ENCODE results near the gene PARD3B. TPM values are rescaled to one million over a fixed set of nuclear protein-coding genes. Genes with fewer than 3 reads are reported as not detected.

PARD3B gene
- total RNA-seq, 4 donors from 2014 or later, result 21.8 to 85.6 (median 36.1) TPM

- Histone ChIP-seq H3K27me3 (no peaks in the 10 kb centered on the region), H3K9me3 (no peaks in the 10 kb centered on the region), H3K36me3 (no peaks in the 10 kb centered on the region), H3K4me1 (no peaks in the 10 kb centered on the region), H3K4me3 (no peak overlapping the region), H3K27ac (no peak overlapping the region)
- intact Hi-C loops (cut with DNase I; ENCODE audit: low total_unique reads), result no loop called here
- no peak for TF ChIP-seq POLR2A (IDR thresholded peaks at IDR 0.05)
- no peak for TF ChIP-seq CTCF (IDR thresholded peaks at IDR 0.05)
- no peak for DNase-seq
Measured at GRCh38 chr2:204825681-204826080, 280.4 kb downstream of the PARD3B start.

GRCh38 chr2:204827701-204828590, 282.7 kb downstream of the PARD3B start:
- no peak for TF ChIP-seq CTCF (IDR thresholded peaks at IDR 0.05)
- TF ChIP-seq POLR2A (IDR thresholded peaks at IDR 0.05), result no peak
- no peaks in the 10 kb centered on the region for H3K27me3 ChIP-seq
- no peak overlapping the region for H3K27ac ChIP-seq
- H3K9me3 ChIP-seq, result no peaks in the 10 kb centered on the region
- no peaks in the 10 kb centered on the region for H3K4me1 ChIP-seq
- H3K36me3 ChIP-seq, result no peaks in the 10 kb centered on the region
- no peak overlapping the region for H3K4me3 ChIP-seq
- intact Hi-C loops (cut with DNase I; ENCODE audit: low total_unique reads), result no loop called here
- DNase-seq, result no peak

GRCh38 chr2:204834716-204835384, 289.6 kb downstream of the PARD3B start:
- no peak for DNase-seq
- intact Hi-C loops (cut with DNase I; ENCODE audit: low total_unique reads), result no loop called here
- H3K9me3 ChIP-seq, result no peaks in the 10 kb centered on the region
- no peaks in the 10 kb centered on the region for H3K4me1 ChIP-seq
- H3K27me3 ChIP-seq, result no peaks in the 10 kb centered on the region
- H3K4me3 ChIP-seq, result no peak overlapping the region
- TF ChIP-seq CTCF (IDR thresholded peaks at IDR 0.05) (no peak), POLR2A (IDR thresholded peaks at IDR 0.05) (no peak)
- no peaks in the 10 kb centered on the region for H3K36me3 ChIP-seq
- H3K27ac ChIP-seq, result no peak overlapping the region

- no peaks in the 10 kb centered on the region for H3K4me1 ChIP-seq
- intact Hi-C loops (cut with DNase I; ENCODE audit: low total_unique reads), result no loop called here
Measured at GRCh38 chr2:204835786-204836185, 290.5 kb downstream of the PARD3B start.

GRCh38 chr2:204840504-204840903, 295.2 kb downstream of the PARD3B start:
- no peak for TF ChIP-seq POLR2A (IDR thresholded peaks at IDR 0.05)
- no peak for TF ChIP-seq CTCF (IDR thresholded peaks at IDR 0.05)
- no peak overlapping the region for H3K27ac ChIP-seq
- no peak overlapping the region for H3K4me3 ChIP-seq
- intact Hi-C loops (cut with DNase I; ENCODE audit: low total_unique reads), result no loop called here
- no peaks in the 10 kb centered on the region for H3K27me3 ChIP-seq
- H3K4me1 ChIP-seq, result peaks cover 0 to 5% of the 10 kb centered on the region in 2 donors
- H3K9me3 ChIP-seq, result no peaks in the 10 kb centered on the region
- no peaks in the 10 kb centered on the region for H3K36me3 ChIP-seq
- DNase-seq, result no peak

More at GRCh38 chr2:204835786-204836185, 290.5 kb downstream of the PARD3B start:
- no peaks in the 10 kb centered on the region for H3K36me3 ChIP-seq
- no peaks in the 10 kb centered on the region for H3K9me3 ChIP-seq
- no peak overlapping the region for H3K27ac ChIP-seq
- no peak overlapping the region for H3K4me3 ChIP-seq
- DNase-seq, result no peak
- TF ChIP-seq POLR2A (IDR thresholded peaks at IDR 0.05), result no peak
- H3K27me3 ChIP-seq, result no peaks in the 10 kb centered on the region
